ENCODE measurements around the gene EIF4E1B.
"Not testable (repeated sequence)": the region's sequence is repeated elsewhere in the genome, so short reads cannot be mapped to it uniquely, and the experiment has no call there.

The EIF4E1B gene

DNA sequence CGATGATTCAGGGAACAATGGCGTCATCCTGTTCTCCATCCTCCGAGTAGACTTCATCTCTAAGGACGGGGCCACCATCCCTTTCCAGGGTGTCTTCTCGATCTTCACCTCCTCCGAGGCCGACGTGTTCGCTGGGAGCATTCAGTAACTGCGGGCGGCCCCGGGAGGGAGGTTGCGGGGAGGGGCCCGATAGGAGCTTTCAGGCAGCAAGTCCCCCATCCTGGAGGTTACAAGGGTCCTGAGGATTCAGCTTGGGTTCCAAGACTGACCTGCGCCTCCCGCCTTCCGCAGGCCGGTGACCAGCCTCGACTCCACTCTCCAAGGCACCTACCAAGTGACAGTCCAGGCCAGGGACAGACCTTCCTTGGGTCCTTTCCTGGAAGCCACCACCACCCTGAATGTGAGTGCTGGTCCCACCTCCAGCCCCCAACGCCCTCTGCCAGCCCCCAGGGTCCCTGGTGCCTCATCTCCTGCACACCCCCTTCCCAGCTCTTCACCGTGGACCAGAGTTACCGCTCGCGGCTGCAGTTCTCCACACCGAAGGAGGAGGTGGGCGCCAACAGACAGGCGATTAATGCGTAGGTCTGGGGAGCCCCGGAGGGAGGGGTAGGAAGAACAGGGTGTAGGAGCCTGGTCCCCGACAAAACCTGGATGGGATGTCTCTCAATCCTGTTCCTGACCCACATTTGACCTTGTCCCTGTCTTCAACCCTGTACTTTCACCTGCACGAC, 41.3 kb upstream of the EIF4E1B start:
- Histone ChIP-seq H3K4me3 (ENCODE audit: low read depth, low read length) (no peak overlapping the region), H2AFZ (no peak overlapping the region), H3K9me3 (ENCODE audit: control insufficient read depth, low read length) (no peaks in the 10 kb centered on the region), H3K4me1 (no peaks in the 10 kb centered on the region), H3K27me3 (ENCODE audit: control insufficient read depth, insufficient read depth, low read length) (no peaks in the 10 kb centered on the region), H3K27ac (no peak overlapping the region), H3K79me2 (no peaks in the 10 kb centered on the region), H3K9ac (no peak overlapping the region), H3K36me3 (ENCODE audit: control insufficient read depth, insufficient read depth, low read length) (no peaks in the 10 kb centered on the region), H3K4me2 (ENCODE audit: low read length) (no peak overlapping the region)
- TF ChIP-seq, protein P1, sequence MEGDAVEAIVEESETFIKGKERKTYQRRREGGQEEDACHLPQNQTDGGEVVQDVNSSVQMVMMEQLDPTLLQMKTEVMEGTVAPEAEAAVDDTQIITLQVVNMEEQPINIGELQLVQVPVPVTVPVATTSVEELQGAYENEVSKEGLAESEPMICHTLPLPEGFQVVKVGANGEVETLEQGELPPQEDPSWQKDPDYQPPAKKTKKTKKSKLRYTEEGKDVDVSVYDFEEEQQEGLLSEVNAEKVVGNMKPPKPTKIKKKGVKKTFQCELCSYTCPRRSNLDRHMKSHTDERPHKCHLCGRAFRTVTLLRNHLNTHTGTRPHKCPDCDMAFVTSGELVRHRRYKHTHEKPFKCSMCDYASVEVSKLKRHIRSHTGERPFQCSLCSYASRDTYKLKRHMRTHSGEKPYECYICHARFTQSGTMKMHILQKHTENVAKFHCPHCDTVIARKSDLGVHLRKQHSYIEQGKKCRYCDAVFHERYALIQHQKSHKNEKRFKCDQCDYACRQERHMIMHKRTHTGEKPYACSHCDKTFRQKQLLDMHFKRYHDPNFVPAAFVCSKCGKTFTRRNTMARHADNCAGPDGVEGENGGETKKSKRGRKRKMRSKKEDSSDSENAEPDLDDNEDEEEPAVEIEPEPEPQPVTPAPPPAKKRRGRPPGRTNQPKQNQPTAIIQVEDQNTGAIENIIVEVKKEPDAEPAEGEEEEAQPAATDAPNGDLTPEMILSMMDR (IDR thresholded peaks at IDR 0.05): no peak

DNA sequence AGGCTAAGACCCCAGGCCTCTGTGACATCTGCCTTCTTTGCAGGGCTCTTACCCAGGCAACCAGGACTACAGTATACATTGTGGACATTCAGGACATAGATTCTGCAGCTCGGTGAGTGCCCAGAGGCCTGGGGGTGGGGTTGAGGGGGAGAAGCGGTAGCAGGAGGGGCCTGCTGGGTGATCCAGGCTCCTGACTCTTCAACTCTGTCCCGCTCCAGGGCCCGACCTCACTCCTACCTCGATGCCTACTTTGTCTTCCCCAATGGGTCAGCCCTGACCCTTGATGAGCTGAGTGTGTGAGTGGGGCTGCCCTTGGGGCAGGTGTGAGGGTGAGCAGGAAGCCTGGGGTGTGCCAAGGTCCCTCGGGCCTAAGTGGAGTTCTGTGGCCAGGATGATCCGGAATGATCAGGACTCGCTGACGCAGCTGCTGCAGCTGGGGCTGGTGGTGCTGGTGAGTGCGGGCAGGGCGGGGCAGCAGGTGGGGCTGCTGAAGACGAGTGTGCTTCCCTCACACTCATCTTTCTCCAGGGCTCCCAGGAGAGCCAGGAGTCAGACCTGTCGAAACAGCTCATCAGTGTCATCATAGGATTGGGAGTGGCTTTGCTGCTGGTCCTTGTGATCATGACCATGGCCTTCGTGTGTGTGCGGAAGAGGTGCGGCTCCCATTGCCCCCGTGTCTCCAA, 40.3 kb upstream of the EIF4E1B start:
- H3K79me2 ChIP-seq: no peaks in the 10 kb centered on the region
- H3K4me3 ChIP-seq (ENCODE audit: low read depth, low read length): no peak overlapping the region
- TF ChIP-seq, protein P1 (IDR thresholded peaks at IDR 0.05): no peak
- H3K4me1 ChIP-seq: no peaks in the 10 kb centered on the region
- H3K36me3 ChIP-seq (ENCODE audit: control insufficient read depth, insufficient read depth, low read length): no peaks in the 10 kb centered on the region
- no peaks in the 10 kb centered on the region for H3K27me3 ChIP-seq (ENCODE audit: control insufficient read depth, insufficient read depth, low read length)
- no peak overlapping the region for H2AFZ ChIP-seq
- no peak overlapping the region for H3K27ac ChIP-seq
- no peaks in the 10 kb centered on the region for H3K9me3 ChIP-seq (ENCODE audit: control insufficient read depth, low read length)
- no peak overlapping the region for H3K4me2 ChIP-seq (ENCODE audit: low read length)
- H3K9ac ChIP-seq: no peak overlapping the region

- H2AFZ ChIP-seq; H3K4me2 ChIP-seq (ENCODE audit: low read length); H3K27ac ChIP-seq; H3K27me3 ChIP-seq (ENCODE audit: control insufficient read depth, insufficient read depth, low read length); H3K9ac ChIP-seq; H3K4me3 ChIP-seq (ENCODE audit: low read depth, low read length); H3K4me1 ChIP-seq; H3K36me3 ChIP-seq (ENCODE audit: control insufficient read depth, insufficient read depth, low read length); H3K9me3 ChIP-seq (ENCODE audit: control insufficient read depth, low read length); H3K79me2 ChIP-seq: not testable (repeated sequence)
Measured at GRCh38 chr5:176591667-176592066, 38.8 kb upstream of the EIF4E1B start.

DNA sequence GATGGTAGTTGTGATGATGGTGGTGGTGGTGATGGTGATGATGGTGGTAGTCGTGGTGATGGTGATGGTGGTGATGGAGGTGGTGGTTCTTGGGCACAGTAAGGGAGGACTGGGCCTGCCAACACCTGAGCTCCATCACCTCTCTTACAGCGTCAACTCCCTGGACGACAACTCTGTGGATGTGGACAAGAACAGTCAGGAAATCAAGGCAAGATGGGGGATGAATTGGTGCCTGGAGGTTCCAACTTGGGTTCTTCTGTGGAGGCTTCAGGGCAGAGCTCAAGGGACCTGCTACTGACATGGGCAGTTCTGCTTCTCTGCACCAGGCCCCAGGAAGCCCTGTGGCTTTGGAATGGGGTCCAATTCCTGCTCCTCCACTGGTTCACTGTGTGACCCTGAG, 37.9 kb upstream of the EIF4E1B start:
- H3K4me2 ChIP-seq (ENCODE audit: low read length): no peak overlapping the region
- no peak overlapping the region for H3K27ac ChIP-seq
- H3K36me3 ChIP-seq (ENCODE audit: control insufficient read depth, insufficient read depth, low read length): no peaks in the 10 kb centered on the region
- no peaks in the 10 kb centered on the region for H3K27me3 ChIP-seq (ENCODE audit: control insufficient read depth, insufficient read depth, low read length)
- H3K79me2 ChIP-seq: no peaks in the 10 kb centered on the region
- no peak overlapping the region for H3K4me3 ChIP-seq (ENCODE audit: low read depth, low read length)
- no peak overlapping the region for H3K9ac ChIP-seq
- H3K9me3 ChIP-seq (ENCODE audit: control insufficient read depth, low read length): no peaks in the 10 kb centered on the region
- TF ChIP-seq, protein P1 (IDR thresholded peaks at IDR 0.05): no peak
- no peak overlapping the region for H2AFZ ChIP-seq
- no peaks in the 10 kb centered on the region for H3K4me1 ChIP-seq

DNA sequence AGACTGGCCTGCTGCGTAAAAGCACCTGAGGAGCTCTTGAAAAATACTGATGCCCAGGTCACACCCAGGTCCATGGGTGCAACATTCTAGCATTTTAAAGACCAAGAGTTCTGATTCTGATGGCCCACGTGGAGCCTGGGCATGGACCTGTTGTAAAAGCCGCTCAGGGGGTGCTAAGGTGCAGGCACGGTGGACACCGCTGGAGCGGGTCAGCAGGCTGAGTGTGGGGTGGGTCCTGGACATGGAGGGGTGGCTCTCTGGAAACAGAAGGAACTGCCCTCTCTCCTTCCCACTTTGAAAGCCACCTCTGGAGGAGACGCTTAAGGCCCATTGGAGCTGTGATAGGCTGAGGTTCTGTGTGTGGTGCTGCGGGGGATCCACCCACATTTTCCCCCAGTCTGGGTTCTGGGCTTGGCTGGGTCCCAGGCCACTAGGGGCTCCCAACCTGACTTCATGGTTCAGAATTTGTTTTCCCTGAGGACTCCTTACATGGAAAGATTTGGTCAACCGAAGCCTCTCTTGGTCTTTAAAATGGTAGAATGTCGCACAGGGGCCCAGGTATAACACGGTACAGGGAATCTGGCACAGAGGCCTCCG, 37.1 kb upstream of the EIF4E1B start:
- no peak overlapping the region for H3K27ac ChIP-seq
- no peak overlapping the region for H3K4me3 ChIP-seq (ENCODE audit: low read depth, low read length)
- TF ChIP-seq, protein P1 (IDR thresholded peaks at IDR 0.05): no peak
- H3K9me3 ChIP-seq (ENCODE audit: control insufficient read depth, low read length): no peaks in the 10 kb centered on the region
- no peak overlapping the region for H3K4me2 ChIP-seq (ENCODE audit: low read length)
- H3K36me3 ChIP-seq (ENCODE audit: control insufficient read depth, insufficient read depth, low read length): no peaks in the 10 kb centered on the region
- no peak overlapping the region for H2AFZ ChIP-seq
- no peaks in the 10 kb centered on the region for H3K79me2 ChIP-seq
- H3K9ac ChIP-seq: no peak overlapping the region
- no peaks in the 10 kb centered on the region for H3K27me3 ChIP-seq (ENCODE audit: control insufficient read depth, insufficient read depth, low read length)
- no peaks in the 10 kb centered on the region for H3K4me1 ChIP-seq

Data from parathyroid adenoma (tissue), 2 donors.